ENCODE measurements around the gene COL5A3.
A peak's percentile ranks its signal among the peaks of the same experiment; 100 is the strongest.

Gene COL5A3

GRCh38 chr19:10021446-10021845 is 11.1 kb upstream of the COL5A3 start:
- no peak overlapping the region for H3K9ac ChIP-seq (ENCODE audit: low read depth, low read length)
- H3K36me3 ChIP-seq (ENCODE audit: insufficient read depth, low read length): no peaks in the 10 kb centered on the region
- no peaks in the 10 kb centered on the region for H3K4me1 ChIP-seq (ENCODE audit: insufficient read depth, low read length)
- H3K9me3 ChIP-seq (ENCODE audit: control insufficient read depth, insufficient read depth, low read length): no peaks in the 10 kb centered on the region

GRCh38 chr19:10020851-10021250 is 10.5 kb upstream of the COL5A3 start:
- no peaks in the 10 kb centered on the region for H3K36me3 ChIP-seq (ENCODE audit: insufficient read depth, low read length)
- no peaks in the 10 kb centered on the region for H3K9me3 ChIP-seq (ENCODE audit: control insufficient read depth, insufficient read depth, low read length)
- H3K4me1 ChIP-seq (ENCODE audit: insufficient read depth, low read length): no peaks in the 10 kb centered on the region
- no peak overlapping the region for H3K9ac ChIP-seq (ENCODE audit: low read depth, low read length)

- Histone ChIP-seq H3K4me1 (ENCODE audit: insufficient read depth, low read length) (no peaks in the 10 kb centered on the region), H3K9ac (ENCODE audit: low read depth, low read length) (no peak overlapping the region), H3K36me3 (ENCODE audit: insufficient read depth, low read length) (no peaks in the 10 kb centered on the region), H3K9me3 (ENCODE audit: control insufficient read depth, insufficient read depth, low read length) (no peaks in the 10 kb centered on the region)
Measured at GRCh38 chr19:10019246-10019645, 8.9 kb upstream of the COL5A3 start.

- Histone ChIP-seq H3K4me1 (ENCODE audit: insufficient read depth, low read length) (no peaks in the 10 kb centered on the region), H3K9me3 (ENCODE audit: control insufficient read depth, insufficient read depth, low read length) (no peaks in the 10 kb centered on the region), H3K9ac (ENCODE audit: low read depth, low read length) (no peak overlapping the region), H3K36me3 (ENCODE audit: insufficient read depth, low read length) (no peaks in the 10 kb centered on the region)
Measured at GRCh38 chr19:10018786-10019185, 8.5 kb upstream of the COL5A3 start.

GRCh38 chr19:10018263-10018662 is 8.0 kb upstream of the COL5A3 start:
- no peaks in the 10 kb centered on the region for H3K36me3 ChIP-seq (ENCODE audit: insufficient read depth, low read length)
- H3K9me3 ChIP-seq (ENCODE audit: control insufficient read depth, insufficient read depth, low read length): no peaks in the 10 kb centered on the region
- no peaks in the 10 kb centered on the region for H3K4me1 ChIP-seq (ENCODE audit: insufficient read depth, low read length)
- no peak overlapping the region for H3K9ac ChIP-seq (ENCODE audit: low read depth, low read length)

GRCh38 chr19:10013834-10014618 is 3.7 kb upstream of the COL5A3 start:
- Histone ChIP-seq H3K36me3 (ENCODE audit: insufficient read depth, low read length) (no peaks in the 10 kb centered on the region), H3K9me3 (ENCODE audit: control insufficient read depth, insufficient read depth, low read length) (no peaks in the 10 kb centered on the region)

GRCh38 chr19:10013316-10013715 is 3.0 kb upstream of the COL5A3 start, which contains the start of gene RDH8:
Gene RDH8 (plus strand): TSS chr19:10013483. CDS start chr19:10013498, 15 bp downstream.
- Histone ChIP-seq H3K9ac (ENCODE audit: low read depth, low read length) (no peak within 1 kb of the TSS), H3K36me3 (ENCODE audit: insufficient read depth, low read length) (no peaks in the 10 kb centered on the region), H3K9me3 (ENCODE audit: control insufficient read depth, insufficient read depth, low read length) (no peaks in the 10 kb centered on the region), H3K4me1 (ENCODE audit: insufficient read depth, low read length) (peaks cover 12% of the 10 kb centered on the region)

More at GRCh38 chr19:10013834-10014618, 3.7 kb upstream of the COL5A3 start:
- Histone ChIP-seq H3K9ac (ENCODE audit: low read depth, low read length) (no peak overlapping the region), H3K4me1 (ENCODE audit: insufficient read depth, low read length) (peaks cover 5% of the 10 kb centered on the region; the same call in 1 of the 2 replicates)

- H3K36me3 ChIP-seq (ENCODE audit: insufficient read depth, low read length): no peaks in the 10 kb centered on the region
Measured at GRCh38 chr19:10011974-10012373, 1.7 kb upstream of the COL5A3 start.

GRCh38 chr19:10010939-10011338 is 635 bp upstream of the COL5A3 start:
- H3K9ac ChIP-seq (ENCODE audit: low read depth, low read length): no peak overlapping the region
- H3K9me3 ChIP-seq (ENCODE audit: control insufficient read depth, insufficient read depth, low read length): no peaks in the 10 kb centered on the region
- peaks cover 12% of the 10 kb centered on the region for H3K4me1 ChIP-seq (ENCODE audit: insufficient read depth, low read length)
- H3K36me3 ChIP-seq (ENCODE audit: insufficient read depth, low read length): no peaks in the 10 kb centered on the region

More at GRCh38 chr19:10011974-10012373, 1.7 kb upstream of the COL5A3 start:
- Histone ChIP-seq H3K9me3 (ENCODE audit: control insufficient read depth, insufficient read depth, low read length) (no peaks in the 10 kb centered on the region), H3K9ac (ENCODE audit: low read depth, low read length) (no peak overlapping the region), H3K4me1 (ENCODE audit: insufficient read depth, low read length) (peaks cover 12% of the 10 kb centered on the region)

- H3K9me3 ChIP-seq (ENCODE audit: control insufficient read depth, insufficient read depth, low read length): no peaks in the 10 kb centered on the region
- H3K9ac ChIP-seq (ENCODE audit: low read depth, low read length): peak overlapping the region; percentile 18; the same call in 1 of the 2 replicates
- peaks cover 12% of the 10 kb centered on the region for H3K4me1 ChIP-seq (ENCODE audit: insufficient read depth, low read length)
- H3K36me3 ChIP-seq (ENCODE audit: insufficient read depth, low read length): no peaks in the 10 kb centered on the region
Measured at GRCh38 chr19:10009714-10010224, 535 bp downstream of the COL5A3 start.

- Histone ChIP-seq H3K4me1 (ENCODE audit: insufficient read depth, low read length) (peaks cover 12% of the 10 kb centered on the region), H3K36me3 (ENCODE audit: insufficient read depth, low read length) (no peaks in the 10 kb centered on the region), H3K9ac (ENCODE audit: low read depth, low read length) (no peak overlapping the region; the same call in 1 of the 2 replicates), H3K9me3 (ENCODE audit: control insufficient read depth, insufficient read depth, low read length) (no peaks in the 10 kb centered on the region)
Measured at GRCh38 chr19:10008184-10008765, 2.0 kb downstream of the COL5A3 start.

GRCh38 chr19:10007371-10008183 is 2.7 kb downstream of the COL5A3 start:
- no peaks in the 10 kb centered on the region for H3K9me3 ChIP-seq (ENCODE audit: control insufficient read depth, insufficient read depth, low read length)
- no peak overlapping the region; the same call in 1 of the 2 replicates for H3K9ac ChIP-seq (ENCODE audit: low read depth, low read length)
- H3K36me3 ChIP-seq (ENCODE audit: insufficient read depth, low read length): no peaks in the 10 kb centered on the region
- peaks cover 12% of the 10 kb centered on the region for H3K4me1 ChIP-seq (ENCODE audit: insufficient read depth, low read length)

- Histone ChIP-seq H3K9ac (ENCODE audit: low read depth, low read length) (no peak overlapping the region), H3K36me3 (ENCODE audit: insufficient read depth, low read length) (no peaks in the 10 kb centered on the region), H3K9me3 (ENCODE audit: control insufficient read depth, insufficient read depth, low read length) (no peaks in the 10 kb centered on the region), H3K4me1 (ENCODE audit: insufficient read depth, low read length) (peaks cover 12% of the 10 kb centered on the region)
Measured at GRCh38 chr19:10006752-10007323, 3.5 kb downstream of the COL5A3 start.

- Histone ChIP-seq H3K9ac (ENCODE audit: low read depth, low read length) (no peak overlapping the region), H3K36me3 (ENCODE audit: insufficient read depth, low read length) (no peaks in the 10 kb centered on the region), H3K9me3 (ENCODE audit: control insufficient read depth, insufficient read depth, low read length) (no peaks in the 10 kb centered on the region), H3K4me1 (ENCODE audit: insufficient read depth, low read length) (peaks cover 12% of the 10 kb centered on the region)
Measured at GRCh38 chr19:10006335-10006708, 4.0 kb downstream of the COL5A3 start.

Measured in ES-I3 (cell line).